Large intestine (tissue), 3 donors: ENCODE results near the gene FHOD3. TPM values are rescaled to one million over a fixed set of nuclear protein-coding genes. Genes with fewer than 3 reads are reported as not detected.
A peak's percentile ranks its signal among the peaks of the same experiment; 100 is the strongest.

Source experiments
- DNase-seq, 2 donors: peaks; one replicate each; pipeline versions ENCODE4 v3.0.0 to v3.0.0-alpha.2; 2013
- H3K27ac ChIP-seq: one replicate; pipeline ENCODE4 v1.5.1; 2013; ENCODE audit warnings: low read length
- H3K27me3 ChIP-seq: 2 replicates; pipeline ENCODE4 v1.6.1; 2013; ENCODE audit warnings: low read length; ENCODE audit not compliant: control insufficient read depth, insufficient read depth
- H3K36me3 ChIP-seq: 2 replicates; pipeline ENCODE4 v1.6.1; 2013; ENCODE audit warnings: low read length; ENCODE audit not compliant: control insufficient read depth, insufficient read depth
- H3K4me1 ChIP-seq: one replicate; pipeline ENCODE4 v1.6.1; 2013; ENCODE audit warnings: low read length; ENCODE audit not compliant: control insufficient read depth, insufficient read depth
- H3K4me3 ChIP-seq: one replicate; pipeline ENCODE4 v1.5.1; 2013; ENCODE audit warnings: low read length
- H3K9me3 ChIP-seq: one replicate; pipeline ENCODE4 v1.6.1; 2013; ENCODE audit warnings: mild to moderate bottlenecking, low read depth, low read length, moderate library complexity; ENCODE audit not compliant: control insufficient read depth
- WGBS: methylation state at CpG from one replicate; pipeline ENCODE4 v1.1.5; 2013; ENCODE audit warnings: low lambda C conversion rate; ENCODE audit not compliant: insufficient coverage; 5-methylcytosine and 5-hydroxymethylcytosine counted together
- polyA plus RNA-seq: library from polyadenylated mRNA; unstranded; fragments of 120-200 nt; gene quantifications from one replicate; pipeline ENCODE4 v1.2.1, GENCODE V29; 2013

FHOD3 gene
- polyA plus RNA-seq, 1 donor: 10.5 TPM

- WGBS: 78% methylated on average over 9 of the region's 11 CpGs
- no peak for DNase-seq
- no peak overlapping the region for H3K4me3 ChIP-seq
- H3K9me3 ChIP-seq: no peaks in the 10 kb centered on the region
- H3K4me1 ChIP-seq: no peaks in the 10 kb centered on the region
- no peaks in the 10 kb centered on the region for H3K36me3 ChIP-seq
- no peak overlapping the region for H3K27ac ChIP-seq
- H3K27me3 ChIP-seq: no peaks in the 10 kb centered on the region
These were observed 148.5 kb downstream of the FHOD3 start for GRCh38 chr18:36446059-36446458.

GRCh38 chr18:36448384-36449290, 151.1 kb downstream of the FHOD3 start:
- Histone ChIP-seq H3K36me3 (no peaks in the 10 kb centered on the region), H3K9me3 (no peaks in the 10 kb centered on the region), H3K4me1 (no peaks in the 10 kb centered on the region), H3K27ac (no peak overlapping the region), H3K4me3 (no peak overlapping the region), H3K27me3 (no peaks in the 10 kb centered on the region)
- DNase-seq: no peak
- WGBS: 80% methylated on average over 1 of the region's 3 CpGs

- Histone ChIP-seq H3K27ac (no peak overlapping the region), H3K4me1 (no peaks in the 10 kb centered on the region), H3K36me3 (no peaks in the 10 kb centered on the region), H3K27me3 (no peaks in the 10 kb centered on the region), H3K9me3 (no peaks in the 10 kb centered on the region), H3K4me3 (no peak overlapping the region)
- WGBS: 100% methylated on average over 2 of the region's 2 CpGs
- DNase-seq: no peak
These were observed 151.9 kb downstream of the FHOD3 start for GRCh38 chr18:36449451-36449850.

GRCh38 chr18:36450264-36450663, 152.8 kb downstream of the FHOD3 start:
- H3K27me3 ChIP-seq: peaks cover 6% of the 10 kb centered on the region
- H3K4me3 ChIP-seq: no peak overlapping the region
- no peak overlapping the region for H3K27ac ChIP-seq
- H3K9me3 ChIP-seq: no peaks in the 10 kb centered on the region
- no peaks in the 10 kb centered on the region for H3K36me3 ChIP-seq
- 93% methylated on average over 2 of the region's 6 CpGs for WGBS
- no peak for DNase-seq
- H3K4me1 ChIP-seq: no peaks in the 10 kb centered on the region

- Histone ChIP-seq H3K4me3 (no peak overlapping the region), H3K9me3 (no peaks in the 10 kb centered on the region), H3K27ac (no peak overlapping the region), H3K4me1 (no peaks in the 10 kb centered on the region), H3K27me3 (peaks cover 12% of the 10 kb centered on the region), H3K36me3 (no peaks in the 10 kb centered on the region)
- no peak for DNase-seq
- 93% methylated on average over 2 of the region's 15 CpGs for WGBS
These were observed 154.1 kb downstream of the FHOD3 start for GRCh38 chr18:36451454-36452251.

GRCh38 chr18:36454245-36454644, 156.7 kb downstream of the FHOD3 start:
- no peak overlapping the region for H3K27ac ChIP-seq
- no peaks in the 10 kb centered on the region for H3K36me3 ChIP-seq
- no peaks in the 10 kb centered on the region for H3K4me1 ChIP-seq
- H3K4me3 ChIP-seq: no peak overlapping the region
- WGBS: no CpG with 5 or more reads among the region's 2 CpGs
- peaks cover 12% of the 10 kb centered on the region for H3K27me3 ChIP-seq
- DNase-seq: no peak
- H3K9me3 ChIP-seq: no peaks in the 10 kb centered on the region

GRCh38 chr18:36454848-36455458, 157.4 kb downstream of the FHOD3 start:
- peak in 1 of 2 donors; percentile 14 for DNase-seq
- Histone ChIP-seq H3K9me3 (no peaks in the 10 kb centered on the region), H3K4me3 (no peak overlapping the region), H3K27ac (no peak overlapping the region), H3K36me3 (no peaks in the 10 kb centered on the region), H3K4me1 (no peaks in the 10 kb centered on the region), H3K27me3 (peaks cover 12% of the 10 kb centered on the region)
- 21% methylated on average over 2 of the region's 4 CpGs for WGBS

- H3K36me3 ChIP-seq: no peaks in the 10 kb centered on the region
- H3K9me3 ChIP-seq: no peaks in the 10 kb centered on the region
- peaks cover 14% of the 10 kb centered on the region for H3K27me3 ChIP-seq
- H3K4me1 ChIP-seq: no peaks in the 10 kb centered on the region
- H3K27ac ChIP-seq: no peak overlapping the region
- H3K4me3 ChIP-seq: no peak overlapping the region
- WGBS: no CpG with 5 or more reads among the region's 4 CpGs
- no peak for DNase-seq
These were observed 158.4 kb downstream of the FHOD3 start for GRCh38 chr18:36455931-36456330.

- H3K4me1 ChIP-seq: no peaks in the 10 kb centered on the region
- no peak overlapping the region for H3K27ac ChIP-seq
- H3K4me3 ChIP-seq: no peak overlapping the region
- DNase-seq: no peak
- H3K9me3 ChIP-seq: no peaks in the 10 kb centered on the region
- H3K36me3 ChIP-seq: no peaks in the 10 kb centered on the region
- no CpG with 5 or more reads among the region's 1 CpG for WGBS
- peaks cover 14% of the 10 kb centered on the region for H3K27me3 ChIP-seq
These were observed 159.1 kb downstream of the FHOD3 start for GRCh38 chr18:36456622-36457021.

GRCh38 chr18:36457683-36458082, 160.2 kb downstream of the FHOD3 start:
- Histone ChIP-seq H3K27ac (no peak overlapping the region), H3K4me3 (no peak overlapping the region)
- WGBS: no CpG with 5 or more reads among the region's 1 CpG

More at GRCh38 chr18:36457683-36458082, 160.2 kb downstream of the FHOD3 start:
- Histone ChIP-seq H3K9me3 (no peaks in the 10 kb centered on the region), H3K36me3 (no peaks in the 10 kb centered on the region), H3K4me1 (no peaks in the 10 kb centered on the region), H3K27me3 (peaks cover 17% of the 10 kb centered on the region)
- no peak for DNase-seq
